K562 (cell line): ENCODE results near the gene PPAT. TPM values are rescaled to one million over a fixed set of nuclear protein-coding genes. Genes with fewer than 3 reads are reported as not detected.

Source experiments
- ATAC-seq: fragments of 200-7000 bp; cut with Tn5 transposase; 3 replicates; pipeline ENCODE4 v1.9.1; 2020; ENCODE audit warnings: moderate library complexity
- BruUV-seq: library from RNA; stranded (reverse); fragments of 400-500 nt; replicated peaks from 2 replicates; lab custom pipeline; 2021; lab: Mats Ljungman, UMichigan
- CTCF ChIA-PET: fragments of 300-600 bp; formaldehyde crosslinking; extraction: SDS; loops from one replicate; lab custom pipeline; 2021; ENCODE audit warnings: low intra/inter-chr PET ratio; lab: Yijun Ruan, JAX
- POLR2A ChIA-PET: fragments of 300-600, 350-650 bp; sonication (Branson Sonifier 250); formaldehyde crosslinking; extraction: SDS; loops from one replicate; lab custom pipeline; 2021; ENCODE audit warnings: antibody characterized with exemption, inconsistent platforms; lab: Yijun Ruan, JAX
- DNase-seq, 4 experiments: peaks; one replicate each; pipeline versions ENCODE4 v3.0.0 to v3.0.0-alpha.2; 2011 to 2018; ENCODE audit warnings: low spot score in 3 of 4, mixed read lengths in 3 of 4; ENCODE audit errors: extremely low read depth in 1 of 4
- FAIRE-seq: peaks from 2 replicates; lab custom pipeline; 2011; peaks lifted over from hg19 to GRCh38; lab: Jason Lieb, UNC
- H2AFZ ChIP-seq: 2 replicates; pipeline ENCODE4 v1.6.0; 2011; ENCODE audit warnings: low read depth, low read length, control low read depth, inconsistent platforms
- H3K27ac ChIP-seq: fragments of 200-600 bp; 3 replicates; pipeline ENCODE4 v1.8.0; 2011; ENCODE audit warnings: low read depth, mild to moderate bottlenecking, control low read depth, inconsistent platforms, low read length, moderate library complexity, mixed read lengths; ENCODE audit errors: extremely low read depth
- H3K27me3 ChIP-seq, 2 experiments: fragments of 300-600 bp in 1 of 2; 2 replicates in 1 of 2; 3 replicates in 1 of 2; pipeline versions ENCODE4 v1.6.0 to v1.8.0; 2011; ENCODE audit warnings: inconsistent platforms in 2 of 2, low read length in 2 of 2, mild to moderate bottlenecking in 1 of 2, mixed read lengths in 1 of 2, moderate library complexity in 1 of 2; ENCODE audit not compliant: control insufficient read depth in 2 of 2, insufficient read depth in 2 of 2
- H3K36me3 ChIP-seq: fragments of 300-600 bp; 3 replicates; pipeline ENCODE4 v1.8.0; 2011; ENCODE audit warnings: mild to moderate bottlenecking, low read length, inconsistent platforms; ENCODE audit not compliant: control insufficient read depth, insufficient read depth
- H3K4me1 ChIP-seq, 2 experiments: fragments of 200-600 bp in 1 of 2; replicated peaks in 1 of 2; 2 replicates in 1 of 2; 3 replicates in 1 of 2; pipeline versions ENCODE4 v1.5.1 to v1.8.0; 2011; ENCODE audit warnings: inconsistent platforms in 2 of 2, low read length in 2 of 2, mild to moderate bottlenecking in 1 of 2, mixed read lengths in 1 of 2, moderate library complexity in 1 of 2; ENCODE audit not compliant: control insufficient read depth in 2 of 2, insufficient read depth in 2 of 2
- H3K4me2 ChIP-seq: 2 replicates; pipeline ENCODE4 v1.6.1; 2011; ENCODE audit warnings: low read length, control low read depth, inconsistent platforms, mixed read lengths; ENCODE audit not compliant: insufficient read depth
- H3K4me3 ChIP-seq: fragments of 200-600 bp; sonication (generic), shearing (Covaris generic); 2 replicates; pipeline ENCODE4 v1.5.1; 2016; ENCODE audit warnings: control low read depth, inconsistent platforms
- H3K79me2 ChIP-seq: fragments of 200-600 bp; 3 replicates; pipeline ENCODE4 v1.8.0; 2011; ENCODE audit warnings: low read length, inconsistent platforms; ENCODE audit not compliant: control insufficient read depth, insufficient read depth
- H3K9ac ChIP-seq, 2 experiments: 2 replicates each; pipeline versions ENCODE4 v1.6.0 to v1.6.1; 2011; ENCODE audit warnings: low read depth in 2 of 2, low read length in 2 of 2, control low read depth in 1 of 2, inconsistent platforms in 1 of 2, mild to moderate bottlenecking in 1 of 2, mixed read lengths in 1 of 2; ENCODE audit not compliant: insufficient read depth in 1 of 2
- H3K9me1 ChIP-seq: one replicate; pipeline ENCODE4 v1.6.0; 2011; ENCODE audit warnings: inconsistent platforms, mild to moderate bottlenecking, low read length, moderate library complexity; ENCODE audit not compliant: control insufficient read depth, insufficient read depth
- H3K9me3 ChIP-seq: replicated peaks from 2 replicates; pipeline ENCODE4 v1.5.1; 2011; ENCODE audit warnings: low read depth, low read length, inconsistent platforms; ENCODE audit not compliant: control insufficient read depth, insufficient read depth
- H4K20me1 ChIP-seq: replicated peaks from 2 replicates; pipeline ENCODE4 v1.6.1; 2011; ENCODE audit warnings: low read length, inconsistent platforms, mixed read lengths; ENCODE audit not compliant: control insufficient read depth, insufficient read depth
- ARID4B ChIP-seq: sonication (generic); formaldehyde crosslinking; IDR thresholded peaks from 2 replicates; pipeline ENCODE4 v1.8.0; 2022; ENCODE audit warnings: mild to moderate bottlenecking, missing genetic modification reagents
- BDP1 ChIP-seq: IDR thresholded peaks from 3 replicates; pipeline ENCODE4 v1.6.1; 2011; ENCODE audit not compliant: insufficient read length, insufficient read depth
- ELK3 ChIP-seq: fragments of 450-650 bp; formaldehyde crosslinking; IDR thresholded peaks from 2 replicates; pipeline ENCODE4 v1.4.0; 2020; ENCODE audit warnings: mild to moderate bottlenecking
- ETV5 ChIP-seq: sonication (generic); formaldehyde crosslinking; IDR thresholded peaks from 2 replicates; pipeline ENCODE4 v1.4.0; 2020; ENCODE audit warnings: low read depth, mild to moderate bottlenecking, missing genetic modification reagents
- HIVEP1 ChIP-seq: fragments of 250-450 bp; sonication (Bioruptor Pico); IDR thresholded peaks from 2 replicates; pipeline ENCODE4 v1.4.0; 2020; ENCODE audit warnings: mild to moderate bottlenecking
- JUND ChIP-seq, 2 experiments: IDR thresholded peaks; 2 replicates in 1 of 2; 3 replicates in 1 of 2; pipeline ENCODE4 v1.6.1; 2011; ENCODE audit warnings: borderline replicate concordance in 2 of 2, low read depth in 2 of 2, low read length in 2 of 2, improper control_type of control experiment in 1 of 2, missing biosample characterization in 1 of 2, missing genetic modification characterization in 1 of 2, missing genetic modification reagents in 1 of 2
- RBBP5 ChIP-seq: fragments of 200-600 bp; sonication (generic); IDR thresholded peaks from 2 replicates; pipeline ENCODE4 v1.6.1; 2012; ENCODE audit warnings: borderline replicate concordance, mild to moderate bottlenecking, low read length, control low read depth, inconsistent platforms; ENCODE audit not compliant: insufficient read depth, poor library complexity, severe bottlenecking
- RBM17 ChIP-seq: fragments of 200-400 bp; formaldehyde crosslinking; IDR thresholded peaks from 2 replicates; pipeline ENCODE4 v1.6.1; 2017; ENCODE audit warnings: low read depth, mild to moderate bottlenecking, low read length, borderline replicate concordance
- TEAD2 ChIP-seq: fragments of 450-650 bp; IDR thresholded peaks from 2 replicates; pipeline ENCODE4 v1.6.1; 2016; ENCODE audit warnings: missing genetic modification characterization, control low read depth, missing compliant biosample characterization
- ZBTB7A ChIP-seq: IDR thresholded peaks from 2 replicates; pipeline ENCODE4 v1.6.1; 2011; ENCODE audit warnings: low read depth, mild to moderate bottlenecking, low read length, moderate library complexity, borderline replicate concordance; ENCODE audit not compliant: control insufficient read depth
- ZNF384 ChIP-seq: IDR thresholded peaks from 2 replicates; pipeline ENCODE4 v1.6.1; 2012; ENCODE audit warnings: low read depth, low read length, improper control_type of control experiment
- WGBS: fragments of 100-300 bp; shearing (Covaris generic); methylation state at CpG from one replicate; pipeline ENCODE4 v1.1.6; 2016; ENCODE audit warnings: low coverage, mixed read lengths; ENCODE audit not compliant: insufficient coverage; ENCODE audit errors: missing lambda C conversion rate; 5-methylcytosine and 5-hydroxymethylcytosine counted together
- in situ Hi-C: fragments of 300-500 bp; cut with MboI; formaldehyde crosslinking; loops from 4 replicates; pipeline ENCODE4 v1.15.0; 2018; ENCODE audit warnings: inconsistent platforms, mixed read lengths
- intact Hi-C: fragments of 100-400 bp; cut with micrococcal nuclease; formaldehyde crosslinking; loops from 2 replicates; pipeline ENCODE4 v1.14.2; 2022
- polyA plus RNA-seq, 8 experiments: library from polyadenylated mRNA; depleted of rRNA in 4 of 8; stranded (reverse) in 5 of 8; unstranded in 3 of 8; fragments of >200 nt; fragmentation: Nextera tagmentation in 2 of 8; fragmentation: Illumina TruSeq in 1 of 8; extraction: Ambion mirVana in 2 of 8; extraction: Trizol in 1 of 8; gene quantifications; 2 replicates each; pipeline versions ENCODE4 v1.2.1 to v1.2.3, GENCODE V29; 2011 to 2014; ENCODE audit warnings: inconsistent platforms in 1 of 8, missing spikeins in 1 of 8
- total RNA-seq, 7 experiments: library from RNA; depleted of rRNA in 6 of 7; stranded (reverse); fragments of >200 nt in 6 of 7; fragmentation: Illumina TruSeq in 2 of 7; extraction: Trizol in 2 of 7; gene quantifications; 2 replicates each; pipeline versions ENCODE4 v1.2.1 to v1.2.3, GENCODE V29; 2011 to 2021; ENCODE audit warnings: low replicate concordance in 1 of 7
- TF ChIP-seq, protein P1 (sequence below): sonication (generic); formaldehyde crosslinking; IDR thresholded peaks from 2 replicates; pipeline ENCODE4 v1.8.0; 2022; ENCODE audit warnings: mild to moderate bottlenecking, missing genetic modification reagents, borderline replicate concordance

The PPAT gene
- total and polyA plus RNA-seq, 9 of the 15 experiments (the other 6 are each of a cell fraction or from before 2014, with no cell fraction given), result 36.2 to 75.8 (median 55.5) TPM

DNA sequence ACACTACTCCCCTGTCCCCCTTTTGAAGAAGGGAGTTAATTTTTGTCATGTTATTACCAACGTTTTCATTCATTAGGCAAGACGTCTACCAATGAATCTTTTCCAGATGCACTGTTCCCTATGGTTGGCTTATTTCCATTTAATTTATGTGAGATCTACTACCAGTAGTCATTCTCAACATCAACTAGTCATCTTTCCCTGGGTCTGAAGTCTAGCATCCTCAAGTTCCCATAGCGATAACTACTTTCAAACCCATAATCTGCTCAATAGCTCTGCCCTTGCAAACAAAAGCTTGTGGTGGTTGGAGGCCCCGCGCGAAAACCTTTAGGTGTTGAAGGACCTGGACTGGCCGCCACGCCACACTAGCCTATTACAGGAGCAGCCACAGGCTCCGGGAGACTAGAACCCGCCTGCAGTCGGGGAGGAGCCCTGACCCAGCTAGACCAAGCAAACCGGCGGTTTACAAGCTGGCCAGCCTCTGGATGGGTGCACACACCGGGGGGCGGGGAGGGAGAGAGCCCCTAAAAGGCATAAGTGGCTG, 746 bp downstream of the PPAT start:
- peaks cover 12 to 18% of the 10 kb centered on the region in 2 experiments; a peak in 3 of 5 replicates for H3K4me1 ChIP-seq
- intact Hi-C loops, result loop anchor here (2.0 to 5.0 kb wide), 3 partner anchors 32 to 108 kb away; partner anchors contain the start of gene SRP72
- H3K4me2 ChIP-seq, result peak overlapping the region; percentile 95
- H3K79me2 ChIP-seq, result peaks cover 94% of the 10 kb centered on the region
- peak overlapping the region; percentile 92 to 93 for H3K9ac ChIP-seq
- H2AFZ ChIP-seq, result peak overlapping the region; percentile 98
- peaks cover 17% of the 10 kb centered on the region; the same call in 1 of the 2 replicates for H4K20me1 ChIP-seq
- in situ Hi-C loops, result no loop called here
- no peaks in the 10 kb centered on the region for H3K9me3 ChIP-seq
- POLR2A ChIA-PET, result interaction anchor here (0.7 to 4.4 kb wide), 13 partner anchors 11 to 439 kb away, joined by 3 to 47 read pairs (median 4); partner anchors contain the start of genes AASDH and SRP72
- CTCF ChIA-PET, result no interaction called here
- ATAC-seq (peak; percentile 65), FAIRE-seq (peak; percentile 32), DNase-seq (peak in 2 of 4 experiments; percentile 64 to 81)
- H3K4me3 ChIP-seq, result peak overlapping the region; percentile 89
- H3K36me3 ChIP-seq, result peaks cover 21% of the 10 kb centered on the region; the same call in 2 of the 3 replicates
- TSS peak; percentile 43 for BruUV-seq
- H3K27me3 ChIP-seq, result no peaks in the 10 kb centered on the region
- WGBS, result 0% methylated on average over 14 of the region's 15 CpGs
- peak overlapping the region; percentile 96 for H3K27ac ChIP-seq
- no peaks in the 10 kb centered on the region for H3K9me1 ChIP-seq
- TF ChIP-seq HIVEP1 (CRISPR knock-in tag), result no peak
- peak; percentile 63; the same call in 1 of the 2 replicates for TF ChIP-seq ZBTB7A
- no peak for TF ChIP-seq BDP1
- TF ChIP-seq ELK3 (CRISPR knock-in tag), result no peak
- TF ChIP-seq RBBP5, result no peak
- TF ChIP-seq ETV5, result no peak
- no peak for TF ChIP-seq TEAD2 (tag)
- no peak for TF ChIP-seq ARID4B
- TF ChIP-seq RBM17, result no peak
- TF ChIP-seq, protein P1, sequence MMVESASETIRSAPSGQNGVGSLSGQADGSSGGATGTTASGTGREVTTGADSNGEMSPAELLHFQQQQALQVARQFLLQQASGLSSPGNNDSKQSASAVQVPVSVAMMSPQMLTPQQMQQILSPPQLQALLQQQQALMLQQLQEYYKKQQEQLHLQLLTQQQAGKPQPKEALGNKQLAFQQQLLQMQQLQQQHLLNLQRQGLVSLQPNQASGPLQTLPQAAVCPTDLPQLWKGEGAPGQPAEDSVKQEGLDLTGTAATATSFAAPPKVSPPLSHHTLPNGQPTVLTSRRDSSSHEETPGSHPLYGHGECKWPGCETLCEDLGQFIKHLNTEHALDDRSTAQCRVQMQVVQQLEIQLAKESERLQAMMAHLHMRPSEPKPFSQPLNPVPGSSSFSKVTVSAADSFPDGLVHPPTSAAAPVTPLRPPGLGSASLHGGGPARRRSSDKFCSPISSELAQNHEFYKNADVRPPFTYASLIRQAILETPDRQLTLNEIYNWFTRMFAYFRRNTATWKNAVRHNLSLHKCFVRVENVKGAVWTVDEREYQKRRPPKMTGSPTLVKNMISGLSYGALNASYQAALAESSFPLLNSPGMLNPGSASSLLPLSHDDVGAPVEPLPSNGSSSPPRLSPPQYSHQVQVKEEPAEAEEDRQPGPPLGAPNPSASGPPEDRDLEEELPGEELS (CRISPR knock-in tag), result no peak
- 0 out of 2 replicates have a peak, but pooled peaks have one; percentile 8 for TF ChIP-seq JUND (IDR thresholded peaks at IDR 0.05; ENCODE audit: borderline replicate concordance, low read depth, low read length)
- no peak for TF ChIP-seq JUND (tag; IDR thresholded peaks at IDR 0.05; ENCODE audit: borderline replicate concordance, low read depth, low read length)
- no peak for TF ChIP-seq ZNF384
